H9 (cell line): ENCODE measurements around the gene TMEM164. TPM values are rescaled to one million over a fixed set of nuclear protein-coding genes. Genes with fewer than 3 reads are reported as not detected.

ENCODE experiments used
- DNase-seq: peaks from one replicate; pipeline ENCODE4 v3.0.0-alpha.2; 2017
- H2AFZ ChIP-seq: one replicate; pipeline ENCODE4 v1.6.1; 2013; ENCODE audit warnings: mild to moderate bottlenecking, low read length, control low read depth, moderate library complexity
- H2AK5ac ChIP-seq: 2 replicates; pipeline ENCODE4 v1.6.1; 2013; ENCODE audit warnings: low read length, control low read depth, mixed read lengths; ENCODE audit not compliant: insufficient read length
- H2BK120ac ChIP-seq: one replicate; pipeline ENCODE4 v1.6.1; 2013; ENCODE audit warnings: low read depth, mild to moderate bottlenecking, low read length, control low read depth, inconsistent platforms; ENCODE audit not compliant: poor library complexity, severe bottlenecking
- H2BK12ac ChIP-seq: 2 replicates; pipeline ENCODE4 v1.6.1; 2013; ENCODE audit warnings: low read length, control low read depth, mixed read lengths, low read depth; ENCODE audit not compliant: insufficient read length
- H2BK15ac ChIP-seq: 2 replicates; pipeline ENCODE4 v1.6.1; 2013; ENCODE audit warnings: low read depth, low read length, control low read depth
- H2BK20ac ChIP-seq: one replicate; pipeline ENCODE4 v1.6.1; 2013; ENCODE audit warnings: low read depth, mild to moderate bottlenecking, low read length, control low read depth, inconsistent platforms; ENCODE audit not compliant: poor library complexity, severe bottlenecking
- H2BK5ac ChIP-seq: 2 replicates; pipeline ENCODE4 v1.6.1; 2013; ENCODE audit warnings: low read length, control low read depth, mixed read lengths; ENCODE audit not compliant: insufficient read length
- H3K14ac ChIP-seq: 2 replicates; pipeline ENCODE4 v1.6.1; 2013; ENCODE audit warnings: low read length, control low read depth; ENCODE audit not compliant: insufficient read depth
- H3K18ac ChIP-seq: 2 replicates; pipeline ENCODE4 v1.6.1; 2013; ENCODE audit warnings: low read depth, mild to moderate bottlenecking, mixed read lengths, low read length, control low read depth; ENCODE audit not compliant: insufficient read length
- H3K23ac ChIP-seq: 2 replicates; pipeline ENCODE4 v1.6.1; 2013; ENCODE audit warnings: low read length, control low read depth, mixed read lengths, low read depth; ENCODE audit not compliant: insufficient read length
- H3K23me2 ChIP-seq: 2 replicates; pipeline ENCODE4 v1.6.1; 2013; ENCODE audit warnings: low read depth, mild to moderate bottlenecking, mixed read lengths, low read length, control low read depth; ENCODE audit not compliant: insufficient read length, poor library complexity, severe bottlenecking
- H3K27ac ChIP-seq: 2 replicates; pipeline ENCODE4 v1.5.1; 2013; ENCODE audit warnings: low read length, control low read depth, mixed read lengths, low read depth; ENCODE audit not compliant: insufficient read length
- H3K27me3 ChIP-seq: 2 replicates; pipeline ENCODE4 v1.6.1; 2013; ENCODE audit warnings: low read length, control low read depth, inconsistent platforms; ENCODE audit not compliant: insufficient read depth
- H3K4ac ChIP-seq: 2 replicates; pipeline ENCODE4 v1.6.1; 2013; ENCODE audit warnings: low read depth, mild to moderate bottlenecking, control low read depth, inconsistent platforms, low read length, moderate library complexity
- H3K4me1 ChIP-seq: 2 replicates; pipeline ENCODE4 v1.6.1; 2013; ENCODE audit warnings: low read length, control low read depth, inconsistent platforms; ENCODE audit not compliant: insufficient read depth
- H3K4me2 ChIP-seq: 2 replicates; pipeline ENCODE4 v1.6.1; 2013; ENCODE audit warnings: low read length, control low read depth, mixed read lengths; ENCODE audit not compliant: insufficient read length, insufficient read depth
- H3K56ac ChIP-seq: 2 replicates; pipeline ENCODE4 v1.6.1; 2013; ENCODE audit warnings: low read depth, mild to moderate bottlenecking, mixed read lengths, low read length, control low read depth; ENCODE audit not compliant: insufficient read length
- H3K79me1 ChIP-seq: 2 replicates; pipeline ENCODE4 v1.6.1; 2013; ENCODE audit warnings: low read depth, mild to moderate bottlenecking, moderate library complexity, low read length, control low read depth, inconsistent platforms; ENCODE audit not compliant: insufficient read depth, poor library complexity, severe bottlenecking
- H3K79me2 ChIP-seq: 2 replicates; pipeline ENCODE4 v1.6.1; 2013; ENCODE audit warnings: low read length, control low read depth, inconsistent platforms; ENCODE audit not compliant: insufficient read depth
- H3K9ac ChIP-seq: 2 replicates; pipeline ENCODE4 v1.6.1; 2013; ENCODE audit warnings: low read length, control low read depth, mixed read lengths; ENCODE audit not compliant: insufficient read length; ENCODE audit errors: extremely low read depth
- H3K9me3 ChIP-seq: one replicate; pipeline ENCODE4 v1.6.1; 2013; ENCODE audit warnings: low read depth, low read length, inconsistent platforms; ENCODE audit not compliant: control insufficient read depth
- H3T11ph ChIP-seq: one replicate; pipeline ENCODE4 v1.6.1; 2013; ENCODE audit warnings: mild to moderate bottlenecking, low read length, control low read depth, inconsistent platforms
- H4K20me1 ChIP-seq: one replicate; pipeline ENCODE4 v1.6.1; 2013; ENCODE audit not compliant: control insufficient read depth, insufficient read length, insufficient read depth
- H4K5ac ChIP-seq: 2 replicates; pipeline ENCODE4 v1.6.1; 2013; ENCODE audit warnings: low read depth, mild to moderate bottlenecking, mixed read lengths, low read length, control low read depth; ENCODE audit not compliant: insufficient read length
- H4K8ac ChIP-seq: replicated peaks from 2 replicates; pipeline ENCODE4 v1.6.1; 2013; ENCODE audit warnings: low read length, control low read depth, mixed read lengths, low read depth; ENCODE audit not compliant: insufficient read length
- H4K91ac ChIP-seq: 2 replicates; pipeline ENCODE4 v1.6.1; 2013; ENCODE audit warnings: low read depth, mild to moderate bottlenecking, moderate library complexity, mixed read lengths, low read length, control low read depth; ENCODE audit not compliant: insufficient read length
- H3K27ac Mint-ChIP-seq, 3 experiments: 2 replicates in 2 of 3; 3 replicates in 1 of 3; pipeline ENCODE4 v1.8.0; 2020 to 2021; ENCODE audit warnings: mixed read lengths in 3 of 3, mild to moderate bottlenecking in 1 of 3, moderate library complexity in 1 of 3
- H3K27me3 Mint-ChIP-seq: 2 replicates; pipeline ENCODE4 v1.8.0; 2021; ENCODE audit warnings: low read depth, mild to moderate bottlenecking, moderate library complexity, mixed read lengths
- H3K36me3 Mint-ChIP-seq, 3 experiments: 2 replicates in 2 of 3; 3 replicates in 1 of 3; pipeline ENCODE4 v1.8.0; 2020 to 2021; ENCODE audit warnings: low read depth in 3 of 3, mixed read lengths in 3 of 3; ENCODE audit not compliant: insufficient read depth in 1 of 3
- H3K4me1 Mint-ChIP-seq, 2 experiments: 2 replicates each; pipeline ENCODE4 v1.8.0; 2020; ENCODE audit warnings: mixed read lengths in 2 of 2
- H3K4me3 Mint-ChIP-seq, 2 experiments: 2 replicates in 1 of 2; 3 replicates in 1 of 2; pipeline ENCODE4 v1.8.0; 2020 to 2021; ENCODE audit warnings: mild to moderate bottlenecking in 2 of 2, mixed read lengths in 2 of 2, moderate library complexity in 1 of 2
- H3K9me3 Mint-ChIP-seq, 2 experiments: 2 replicates in 1 of 2; 3 replicates in 1 of 2; pipeline ENCODE4 v1.8.0; 2020; ENCODE audit warnings: mild to moderate bottlenecking in 2 of 2, mixed read lengths in 2 of 2, moderate library complexity in 1 of 2
- CTCF ChIP-seq: fragments of 200-600 bp; sonication (generic); conservative IDR thresholded peaks from 3 replicates; pipeline ENCODE4 v1.8.0; 2021; ENCODE audit warnings: antibody characterized with exemption, mild to moderate bottlenecking
- WGBS: extraction: QIAGEN DNeasy Blood & Tissue Kit; methylation state at CpG from one replicate; pipeline ENCODE4 v1.1.7; 2013; ENCODE audit warnings: missing lambda C conversion rate, low lambda C conversion rate, mixed read lengths; ENCODE audit not compliant: insufficient read length; ENCODE audit errors: extremely low coverage; 5-methylcytosine and 5-hydroxymethylcytosine counted together
- total RNA-seq: library from RNA; stranded (reverse); gene quantifications from 2 replicates; pipeline ENCODE4 v1.2.1, GENCODE V29; 2021

TMEM164 gene
- total RNA-seq, 1 experiment from 2014 or later = 30.4 TPM

- H3K79me1 ChIP-seq = no peaks in the 10 kb centered on the region
- no peak overlapping the region for H3K9ac ChIP-seq
- H3K56ac ChIP-seq = no peak overlapping the region
- H3K23me2 ChIP-seq = no peaks in the 10 kb centered on the region
- no peak overlapping the region for H2BK5ac ChIP-seq
- H4K20me1 ChIP-seq = no peaks in the 10 kb centered on the region
- no peaks in the 10 kb centered on the region for H3K79me2 ChIP-seq
- no peak overlapping the region for H2BK15ac ChIP-seq
- H3K27ac ChIP-seq = no peak overlapping the region
- H4K5ac ChIP-seq = no peak overlapping the region
- H4K91ac ChIP-seq = no peak overlapping the region
- no peaks in the 10 kb centered on the region for H3K9me3 ChIP-seq
- Mint-ChIP-seq H3K4me3 (no peak overlapping the region), H3K27me3 (no peaks in the 10 kb centered on the region), H3K4me1 (peaks cover 28 to 33% of the 10 kb centered on the region in 2 experiments), H3K9me3 (no peaks in the 10 kb centered on the region), H3K36me3 (peaks cover 2 to 14% (median 8%) of the 10 kb centered on the region in 3 experiments; a peak in 4 of 7 replicates), H3K27ac (no peak overlapping the region)
- H2BK120ac ChIP-seq = no peak overlapping the region
- no peak overlapping the region for H3K4me2 ChIP-seq
- no peak overlapping the region for H3K23ac ChIP-seq
- H4K8ac ChIP-seq = no peak overlapping the region
- no peaks in the 10 kb centered on the region for H3K27me3 ChIP-seq
- WGBS = no CpG with 5 or more reads among the region's 1 CpG
- H3K18ac ChIP-seq = no peak overlapping the region
- DNase-seq = no peak
- no peak overlapping the region for H3K14ac ChIP-seq
- no peak overlapping the region for H2AFZ ChIP-seq
- no peak overlapping the region for H3K4ac ChIP-seq
- H3T11ph ChIP-seq = no peak overlapping the region
- TF ChIP-seq CTCF = no peak
- no peaks in the 10 kb centered on the region; the same call in 1 of the 2 replicates for H3K4me1 ChIP-seq
- H2AK5ac ChIP-seq = no peak overlapping the region
- no peak overlapping the region for H2BK20ac ChIP-seq
- no peak overlapping the region for H2BK12ac ChIP-seq
These were observed 50.5 kb downstream of the TMEM164 start for GRCh38 chrX:110053453-110053852.
